ENCODE results near the gene DDI1. TPM values are rescaled to one million over a fixed set of nuclear protein-coding genes. Genes with fewer than 3 reads are reported as not detected.

DDI1 gene
- total RNA-seq, 1 donor from 2014 or later: not detected

GRCh38 chr11:104001561-104002056 is 34.8 kb upstream of the DDI1 start:
- Mint-ChIP-seq H3K27me3 (ENCODE audit: unreplicated experiment) (no peaks in the 10 kb centered on the region), H3K9me3 (ENCODE audit: unreplicated experiment) (no peaks in the 10 kb centered on the region), H3K27ac (ENCODE audit: unreplicated experiment) (no peak overlapping the region), H3K36me3 (ENCODE audit: low read depth, unreplicated experiment) (no peaks in the 10 kb centered on the region), H3K4me1 (ENCODE audit: unreplicated experiment) (no peaks in the 10 kb centered on the region), H3K4me3 (ENCODE audit: unreplicated experiment) (no peak overlapping the region)
- no peak for DNase-seq (ENCODE audit: low spot score)
- no peak for TF ChIP-seq CTCF (IDR thresholded peaks at IDR 0.05; ENCODE audit: unreplicated experiment)

- H3K27me3 Mint-ChIP-seq (ENCODE audit: unreplicated experiment): no peaks in the 10 kb centered on the region
- H3K27ac Mint-ChIP-seq (ENCODE audit: unreplicated experiment): no peak overlapping the region
- H3K4me1 Mint-ChIP-seq (ENCODE audit: unreplicated experiment): no peaks in the 10 kb centered on the region
- TF ChIP-seq CTCF (IDR thresholded peaks at IDR 0.05; ENCODE audit: unreplicated experiment): no peak
- no peaks in the 10 kb centered on the region for H3K9me3 Mint-ChIP-seq (ENCODE audit: unreplicated experiment)
- H3K36me3 Mint-ChIP-seq (ENCODE audit: low read depth, unreplicated experiment): no peaks in the 10 kb centered on the region
- DNase-seq (ENCODE audit: low spot score): no peak
- no peak overlapping the region for H3K4me3 Mint-ChIP-seq (ENCODE audit: unreplicated experiment)
Measured at GRCh38 chr11:104003491-104003890, 32.9 kb upstream of the DDI1 start.

- Mint-ChIP-seq H3K27ac (ENCODE audit: unreplicated experiment) (no peak overlapping the region), H3K27me3 (ENCODE audit: unreplicated experiment) (no peaks in the 10 kb centered on the region), H3K4me3 (ENCODE audit: unreplicated experiment) (no peak overlapping the region), H3K9me3 (ENCODE audit: unreplicated experiment) (no peaks in the 10 kb centered on the region), H3K4me1 (ENCODE audit: unreplicated experiment) (no peaks in the 10 kb centered on the region), H3K36me3 (ENCODE audit: low read depth, unreplicated experiment) (no peaks in the 10 kb centered on the region)
- no peak for TF ChIP-seq CTCF (IDR thresholded peaks at IDR 0.05; ENCODE audit: unreplicated experiment)
- DNase-seq (ENCODE audit: low spot score): no peak
Measured at GRCh38 chr11:104005234-104005855, 31.1 kb upstream of the DDI1 start.

GRCh38 chr11:104009744-104010143 is 26.7 kb upstream of the DDI1 start:
- Mint-ChIP-seq H3K27me3 (ENCODE audit: unreplicated experiment) (no peaks in the 10 kb centered on the region), H3K27ac (ENCODE audit: unreplicated experiment) (no peak overlapping the region), H3K4me1 (ENCODE audit: unreplicated experiment) (no peaks in the 10 kb centered on the region), H3K36me3 (ENCODE audit: low read depth, unreplicated experiment) (no peaks in the 10 kb centered on the region), H3K9me3 (ENCODE audit: unreplicated experiment) (no peaks in the 10 kb centered on the region), H3K4me3 (ENCODE audit: unreplicated experiment) (no peak overlapping the region)
- TF ChIP-seq CTCF (IDR thresholded peaks at IDR 0.05; ENCODE audit: unreplicated experiment): no peak
- DNase-seq (ENCODE audit: low spot score): no peak

GRCh38 chr11:104011044-104011443 is 25.4 kb upstream of the DDI1 start:
- Mint-ChIP-seq H3K27ac (ENCODE audit: unreplicated experiment) (no peak overlapping the region), H3K36me3 (ENCODE audit: low read depth, unreplicated experiment) (no peaks in the 10 kb centered on the region), H3K4me3 (ENCODE audit: unreplicated experiment) (no peak overlapping the region), H3K27me3 (ENCODE audit: unreplicated experiment) (no peaks in the 10 kb centered on the region), H3K9me3 (ENCODE audit: unreplicated experiment) (no peaks in the 10 kb centered on the region), H3K4me1 (ENCODE audit: unreplicated experiment) (no peaks in the 10 kb centered on the region)
- DNase-seq (ENCODE audit: low spot score): no peak
- TF ChIP-seq CTCF (IDR thresholded peaks at IDR 0.05; ENCODE audit: unreplicated experiment): no peak

Measured in endothelial cell (in vitro differentiated cells).